HG03378 (cell line): ENCODE data around the gene CD44.

Source experiments
- ATAC-seq: cut with Tn5 transposase; IDR thresholded peaks from one replicate; pipeline ENCODE4 v1.9.1; 2021; ENCODE audit warnings: mild to moderate bottlenecking, moderate library complexity; ENCODE audit not compliant: unreplicated experiment

CD44 gene

GRCh38 chr11:35234460-35235156 lies 95.6 kb downstream of the CD44 start:
- no peak for ATAC-seq

GRCh38 chr11:35235157-35235468 lies 96.1 kb downstream of the CD44 start:
- ATAC-seq, result no peak

- no peak for ATAC-seq
Measured at GRCh38 chr11:35235498-35235897, 96.5 kb downstream of the CD44 start.

- ATAC-seq, result no peak
Measured at GRCh38 chr11:35235936-35236666, 97.1 kb downstream of the CD44 start.

DNA sequence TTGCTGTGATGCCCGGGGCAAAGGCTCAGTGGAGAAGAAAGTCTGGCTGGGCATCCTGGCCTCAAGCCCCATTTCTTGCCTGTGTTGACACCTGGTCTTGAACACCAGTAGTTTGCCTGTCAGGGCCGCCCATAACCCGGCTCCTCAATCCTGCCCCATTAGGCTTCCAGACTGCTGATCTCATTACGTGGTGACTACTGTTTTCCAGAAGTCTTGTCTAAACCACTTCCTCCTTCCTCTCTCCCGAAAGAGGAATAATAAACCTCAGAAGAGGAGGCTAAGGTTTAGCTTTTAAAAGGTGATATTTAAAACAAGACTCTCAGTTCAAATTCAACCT lies 97.7 kb downstream of the CD44 start:
- no peak for ATAC-seq

DNA sequence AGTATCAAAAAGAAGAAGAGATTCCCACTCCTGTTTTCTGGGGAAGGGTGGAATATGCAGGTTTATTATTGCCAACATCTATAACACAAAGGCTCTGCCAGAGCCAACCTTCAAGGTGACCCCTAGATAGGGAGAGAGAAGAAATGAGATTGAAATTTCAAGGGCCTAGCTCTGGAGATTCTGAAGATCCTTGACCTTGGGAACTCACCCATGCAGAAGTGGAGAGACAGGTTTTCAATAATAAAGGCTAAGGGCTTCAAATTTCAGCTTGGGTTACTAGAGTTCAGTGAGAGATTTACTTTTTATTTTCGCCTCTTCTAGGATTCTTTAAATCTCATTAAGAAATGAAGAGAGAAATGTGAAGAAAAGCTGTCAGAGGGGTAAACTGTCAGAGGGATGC lies 98.4 kb downstream of the CD44 start:
- no peak for ATAC-seq

DNA sequence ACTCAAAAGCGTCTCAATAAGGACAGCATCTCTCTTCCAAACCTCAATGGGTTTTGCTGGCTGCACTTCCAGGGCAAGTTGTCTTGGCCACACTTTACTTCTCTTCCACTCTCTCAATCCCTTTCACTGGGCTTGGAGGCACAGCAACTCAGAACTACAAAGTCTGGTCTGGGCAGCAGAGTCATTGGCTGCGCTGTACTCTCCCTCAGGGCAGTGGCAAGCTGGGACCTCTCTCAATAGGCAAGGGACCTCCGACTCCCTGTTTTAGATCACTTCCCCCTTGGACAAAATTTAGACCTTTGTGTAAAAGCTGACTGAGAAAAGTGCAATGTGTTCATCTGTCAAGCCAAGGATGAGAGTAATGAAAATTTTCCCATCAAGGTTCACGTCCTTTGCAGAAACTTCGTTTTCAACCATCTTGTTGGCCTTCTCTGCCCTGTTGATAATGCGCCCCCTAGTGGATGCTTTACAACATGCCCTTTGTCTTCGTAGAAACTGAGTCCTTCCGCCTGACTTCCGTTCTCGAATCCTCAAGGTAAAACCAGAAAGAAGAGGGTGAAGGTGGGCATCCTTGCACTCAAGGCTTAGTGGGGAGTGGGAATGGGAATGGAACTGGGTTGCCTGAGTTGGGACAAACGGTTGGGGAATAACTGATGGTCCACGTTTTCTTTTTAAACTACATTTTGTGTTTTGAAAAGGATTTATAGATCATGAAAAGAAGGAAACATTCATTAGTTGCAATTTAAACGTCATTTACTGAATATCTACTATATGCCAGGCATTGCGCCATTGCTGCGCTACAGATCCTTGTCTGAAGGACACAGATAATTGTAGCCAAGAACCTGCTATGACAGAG lies 99.1 kb downstream of the CD44 start:
- no peak for ATAC-seq

- ATAC-seq, result no peak
Measured at GRCh38 chr11:35238882-35239281, 99.9 kb downstream of the CD44 start.

DNA sequence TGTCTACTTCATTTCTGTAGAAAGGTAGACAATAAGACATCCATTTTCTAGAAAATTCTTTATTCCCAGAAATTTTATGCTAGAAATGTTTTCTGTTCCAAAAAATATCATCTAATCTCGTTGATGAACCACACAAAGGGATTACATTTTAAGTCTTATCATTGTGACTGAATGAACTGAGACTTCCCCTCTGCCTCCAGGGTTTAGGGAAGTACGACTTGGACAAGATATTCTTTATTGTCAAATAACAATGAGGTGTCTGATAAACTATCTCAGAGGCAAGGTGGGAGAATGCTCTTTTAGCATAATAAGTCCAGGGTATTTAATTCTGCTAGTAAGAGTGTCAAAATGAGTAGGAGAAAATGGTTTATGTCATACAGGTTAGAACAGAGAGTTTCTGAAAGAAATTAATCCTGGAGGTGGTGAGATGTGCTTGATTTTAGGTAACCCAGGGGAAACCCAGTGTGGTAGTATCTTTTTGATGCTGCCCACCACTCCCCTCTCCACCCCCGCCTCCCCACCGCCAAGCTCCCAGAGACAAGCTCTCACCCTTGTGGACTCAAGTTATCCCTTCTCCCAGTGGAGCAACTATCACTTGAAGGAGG lies 100.6 kb downstream of the CD44 start:
- no peak for ATAC-seq

DNA sequence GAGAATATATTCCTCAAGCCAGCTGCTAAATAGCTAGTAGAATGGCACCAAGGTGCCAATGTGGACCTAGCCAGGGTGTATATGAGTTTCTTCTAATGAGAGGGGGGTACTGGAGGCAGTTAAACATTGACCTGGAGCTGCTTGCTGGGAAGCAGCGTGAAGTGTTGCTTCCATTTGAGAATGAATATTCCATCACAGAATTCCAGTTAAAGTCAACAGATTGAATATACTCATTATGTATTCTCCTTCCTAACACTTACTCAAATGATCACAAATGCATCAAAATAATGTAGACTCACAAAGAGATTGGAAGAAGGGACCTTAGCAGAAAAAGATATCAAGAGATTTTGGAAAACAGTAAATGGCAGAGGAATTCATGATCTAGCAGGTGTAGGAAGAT lies 102.1 kb downstream of the CD44 start:
- ATAC-seq, result no peak

DNA sequence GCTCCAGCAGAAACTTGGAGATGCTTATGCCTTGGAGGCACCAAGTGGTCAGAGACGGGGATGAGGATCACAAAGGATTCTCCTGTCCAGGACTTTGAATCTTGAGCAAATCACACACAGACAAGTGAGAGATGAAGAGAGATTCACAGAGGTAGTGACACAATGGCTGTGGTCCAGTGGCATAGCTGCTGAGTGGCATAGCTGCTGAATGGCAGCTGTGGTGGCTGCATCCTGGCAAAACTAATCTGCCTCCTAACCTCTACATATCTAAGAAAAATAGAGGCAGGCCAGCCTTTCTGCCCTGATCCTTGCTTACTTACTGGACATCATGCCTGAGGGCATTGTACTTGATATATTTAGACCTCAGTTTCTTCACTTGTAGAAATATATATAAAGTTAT lies 102.6 kb downstream of the CD44 start:
- no peak for ATAC-seq

DNA sequence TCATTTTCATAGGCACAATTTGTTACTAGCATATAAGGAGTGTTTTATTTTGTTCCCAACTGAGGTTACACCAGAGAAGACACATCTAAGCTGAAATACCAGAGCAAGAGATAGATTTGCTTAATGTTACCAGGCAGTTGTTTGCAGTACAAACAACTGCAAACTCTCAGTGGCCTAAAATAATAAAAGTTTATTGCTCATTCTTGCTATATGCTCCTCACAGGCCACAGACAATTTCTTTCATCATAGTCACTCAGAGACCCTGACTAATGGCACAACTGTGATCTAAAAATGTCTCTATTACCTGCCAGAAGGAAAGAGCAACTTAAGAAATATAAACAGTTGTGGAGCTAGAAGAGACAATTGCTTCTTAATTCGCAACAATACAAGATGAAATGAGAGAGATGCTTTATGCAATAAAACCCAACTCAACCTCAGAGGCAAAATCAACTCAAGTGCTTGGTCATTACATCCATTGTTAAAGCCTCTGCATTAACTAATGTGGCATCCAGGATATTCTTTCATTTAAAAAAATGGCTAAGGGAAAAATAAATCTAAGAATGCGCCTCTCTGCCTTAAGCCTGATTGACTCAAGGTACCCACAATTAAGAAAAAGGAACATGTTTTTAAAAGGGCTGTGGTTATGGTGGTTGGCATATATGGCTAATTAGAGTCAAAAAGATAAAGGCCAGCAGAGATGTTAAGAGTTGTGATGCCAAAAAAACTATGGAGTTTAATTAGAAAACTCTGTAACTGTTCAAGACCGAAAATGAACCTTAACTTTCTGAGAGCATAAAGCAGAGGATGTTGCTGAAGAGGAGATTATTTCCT lies 103.7 kb downstream of the CD44 start:
- ATAC-seq, result no peak

GRCh38 chr11:35243774-35244173 lies 104.8 kb downstream of the CD44 start:
- ATAC-seq, result no peak

DNA sequence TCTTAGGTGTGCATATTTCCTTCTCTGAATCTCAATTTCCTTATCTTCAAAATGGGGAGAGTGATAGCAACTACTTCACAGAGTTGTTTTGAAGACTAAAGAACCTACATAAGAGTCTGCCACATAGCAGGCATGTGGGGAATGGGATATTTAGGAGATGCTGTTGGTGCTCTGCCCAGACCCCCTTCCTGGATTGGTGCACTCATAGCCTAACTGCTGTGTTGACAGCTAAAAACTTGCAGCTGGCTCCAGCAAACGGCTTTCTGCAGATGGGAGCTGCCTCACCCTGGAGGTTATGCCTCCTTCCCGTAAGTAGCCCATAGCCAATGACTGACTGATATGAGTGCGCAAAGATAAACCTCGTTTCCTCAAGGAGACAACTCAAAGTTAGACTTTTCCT lies 106.1 kb downstream of the CD44 start:
- no peak for ATAC-seq

DNA sequence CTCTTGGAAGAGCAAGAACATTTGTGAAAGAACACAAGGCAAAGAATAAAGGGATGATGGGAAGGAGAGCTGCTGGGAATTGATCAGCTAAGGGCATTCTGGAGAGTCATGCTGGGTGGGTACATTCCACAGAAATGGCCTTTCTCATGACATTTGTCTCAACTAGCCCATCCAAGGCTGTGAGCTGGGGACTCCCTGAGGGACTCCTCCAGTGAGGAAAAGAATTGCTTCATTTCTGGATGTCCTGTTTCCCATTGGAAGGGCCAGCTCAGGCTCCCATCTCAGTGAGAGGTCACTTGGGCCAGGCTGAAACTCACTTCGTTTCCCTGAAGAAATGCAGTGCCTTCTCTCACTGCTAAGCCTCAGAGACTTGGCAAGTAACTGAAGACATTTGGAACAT lies 106.8 kb downstream of the CD44 start:
- no peak for ATAC-seq

GRCh38 chr11:35246745-35247144 lies 107.8 kb downstream of the CD44 start:
- no peak for ATAC-seq

GRCh38 chr11:35247428-35247827 lies 108.5 kb downstream of the CD44 start:
- ATAC-seq, result no peak

- ATAC-seq, result no peak
Measured at GRCh38 chr11:35247863-35248262, 108.9 kb downstream of the CD44 start.

DNA sequence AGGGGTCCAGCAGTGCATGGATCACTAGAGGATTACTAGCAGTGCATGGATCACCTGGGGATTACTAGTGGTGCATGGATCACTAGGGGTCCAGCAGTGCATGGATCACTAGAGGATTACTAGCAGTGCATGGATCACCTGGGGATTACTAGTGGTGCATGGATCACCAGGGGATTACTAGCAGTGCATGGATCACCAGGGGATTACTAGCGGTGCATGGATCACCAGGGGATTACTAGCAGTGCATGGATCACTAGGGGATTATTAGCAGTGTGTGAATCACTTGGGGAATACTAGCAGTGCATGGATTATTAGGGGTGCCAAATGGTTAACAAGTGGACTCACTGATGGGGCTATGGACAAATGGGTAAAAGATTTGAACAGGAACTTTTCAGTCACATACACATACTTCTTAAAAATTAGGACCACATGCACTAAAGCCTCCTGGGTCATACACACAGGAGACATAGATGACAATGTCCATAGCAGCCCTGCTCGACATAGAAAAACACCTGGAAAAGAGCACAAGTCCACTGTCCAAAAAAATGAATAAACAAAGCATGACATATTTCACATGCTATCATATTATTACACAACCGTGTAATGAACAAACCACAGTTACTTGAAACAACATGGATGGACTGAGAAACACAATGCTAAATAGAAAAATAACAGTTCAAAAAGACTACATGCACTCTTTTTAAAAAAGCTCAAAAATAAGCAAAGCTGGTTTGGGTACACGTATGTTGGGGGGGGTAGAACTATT lies 109.8 kb downstream of the CD44 start:
- no peak for ATAC-seq

DNA sequence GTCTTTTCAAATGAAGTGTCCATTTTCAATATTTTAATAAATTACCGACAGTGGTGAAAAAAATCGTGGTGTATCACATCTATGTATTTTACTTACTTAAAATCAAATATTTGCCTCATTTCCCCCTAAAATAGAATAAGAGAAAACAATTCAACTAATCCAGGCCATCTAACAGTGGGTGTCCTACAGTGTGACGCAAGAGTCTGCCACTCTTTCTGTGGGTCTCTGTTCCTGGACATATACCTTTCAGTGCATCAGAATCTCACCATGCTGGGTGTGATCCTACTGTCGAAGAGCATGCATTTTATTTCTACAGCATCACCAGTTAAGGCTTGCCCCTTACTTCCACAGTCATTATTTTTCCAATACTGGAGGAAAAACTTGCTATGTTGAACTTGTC lies 111.2 kb downstream of the CD44 start:
- no peak for ATAC-seq
